Adrenal gland (tissue), 12 donors: ENCODE data around the gene NFE2L2. TPM values are rescaled to one million over a fixed set of nuclear protein-coding genes. Genes with fewer than 3 reads are reported as not detected.

Source experiments
- DNase-seq, 7 donors: peaks; one replicate each; pipeline ENCODE4 v3.0.0-alpha.2; 2019 to 2020
- H3K27ac ChIP-seq, 5 donors: fragments of 200-600 bp; sonication (generic) in 4 of 5; 1 replicate in 3 of 5; 2 replicates in 2 of 5; pipeline versions ENCODE4 v1.5.1 to v1.8.0; 2016 to 2020; ENCODE audit warnings: mild to moderate bottlenecking in 1 of 5
- H3K27me3 ChIP-seq: fragments of 200-600 bp; 2 replicates; pipeline ENCODE4 v1.8.0; 2021
- H3K36me3 ChIP-seq, 2 donors: fragments of 200-600 bp; replicated peaks in 1 of 2; 1 replicate in 1 of 2; 2 replicates in 1 of 2; pipeline versions ENCODE4 v1.5.1 to v1.8.0; 2018 to 2022
- H3K4me1 ChIP-seq, 2 donors: fragments of 200-600 bp; replicated peaks in 1 of 2; 1 replicate in 1 of 2; 2 replicates in 1 of 2; pipeline versions ENCODE4 v1.5.1 to v1.8.0; 2018 to 2021
- H3K4me3 ChIP-seq, 4 donors: fragments of 200-600 bp; sonication (generic) in 3 of 4; one replicate each; pipeline ENCODE4 v1.5.1; 2016 to 2018
- H3K9me3 ChIP-seq, 3 donors: fragments of 200-600 bp; sonication (generic) in 1 of 3; replicated peaks in 1 of 3; 1 replicate in 2 of 3; 2 replicates in 1 of 3; pipeline versions ENCODE4 v1.5.1 to v1.8.0; 2016 to 2021
- CTCF ChIP-seq, 6 experiments: fragments of 450-650 bp in 4 of 6; fragments of 200-600 bp in 2 of 6; sonication (generic) in 1 of 6; IDR thresholded peaks; 1 replicate in 5 of 6; 2 replicates in 1 of 6; pipeline versions ENCODE4 v1.5.1 to v1.8.0; 2016 to 2021; ENCODE audit warnings: antibody characterized with exemption in 6 of 6, mild to moderate bottlenecking in 2 of 6, moderate library complexity in 1 of 6
- POLR2A ChIP-seq, 2 donors: fragments of 450-650 bp; IDR thresholded peaks; one replicate each; pipeline ENCODE4 v1.6.1; 2017; ENCODE audit warnings: antibody characterized with exemption in 2 of 2, mild to moderate bottlenecking in 2 of 2, moderate library complexity in 1 of 2
- WGBS, 4 donors: extraction: QIAGEN DNeasy Blood & Tissue Kit in 2 of 4; methylation state at CpG; one replicate each; pipeline versions ENCODE4 v1.1.5 to v1.1.7; 2013 to 2017; 5-methylcytosine and 5-hydroxymethylcytosine counted together
- intact Hi-C, 2 donors: fragments of 100-400 bp; cut with DNase I; formaldehyde crosslinking; loops; one replicate each; pipeline versions ENCODE4 v1.14.1 to v1.15.0; 2022 to 2023
- microRNA-seq, 3 donors: library from miRNA; unstranded; fragments of <30 nt; microRNA quantifications; one replicate each; pipeline ENCODE4, GENCODE V29; 2017 to 2020
- polyA plus RNA-seq, 3 donors: library from polyadenylated mRNA; stranded (reverse); fragments of 200-250 nt in 2 of 3; fragments of 350-450 nt in 1 of 3; fragmentation: Illumina TruSeq in 1 of 3; extraction: RNeasy Lipid Tissue Mini Kit (QIAGEN cat#74804) in 1 of 3; gene quantifications; one replicate each; pipeline ENCODE4 v1.2.3, GENCODE V29; 2013 to 2014
- small RNA-seq, 2 donors: library from RNA; depleted of rRNA; stranded (forward); fragments of <200 nt; gene quantifications; one replicate each; pipeline ENCODE3, GENCODE V24; 2016
- total RNA-seq, 9 donors: library from RNA; depleted of rRNA in 4 of 9; stranded (reverse); fragments of >200 nt in 4 of 9; fragments of 120-200 nt in 1 of 9; fragmentation: NEBNext Ultra II Directional in 1 of 9; extraction: Animal tissue kit (Norgen Biotek cat#: 25700) in 1 of 9; gene quantifications; one replicate each; pipeline versions ENCODE4 v1.1.0 to v1.2.4, GENCODE V29; 2013 to 2023
- donor health status: healthy with polysubstance abuse.
- donor health status: Bipolar disorder and iron deficiency.
- donor health status: DM: yes; HTN: yes; CAD: no.
- donor health status: DM: no; HTN: no; CAD: no.
- donor health status: DM: no; HTN: no; CAD: no.
- donor health status: DM: yes; HTN: yes; CAD: no.

Gene NFE2L2
- total and polyA plus RNA-seq, 12 donors = 41.1 to 119 (median 80.4) TPM

- H3K9me3 ChIP-seq = no peaks in the 10 kb centered on the region
- H3K27ac ChIP-seq = no peak overlapping the region
- no peak overlapping the region for H3K4me3 ChIP-seq
- TF ChIP-seq POLR2A (IDR thresholded peaks at IDR 0.05) = no peak
- no peak for TF ChIP-seq CTCF (IDR thresholded peaks at IDR 0.05)
- no peak for DNase-seq
- H3K4me1 ChIP-seq = no peaks in the 10 kb centered on the region
- intact Hi-C loops = no loop called here
- no peaks in the 10 kb centered on the region for H3K27me3 ChIP-seq
- no peaks in the 10 kb centered on the region for H3K36me3 ChIP-seq
- WGBS, 4 donors = 32 to 74% (median 55%) methylated on average over 1 of the region's 1 CpG
Measured at GRCh38 chr2:177184606-177185005, 79.9 kb downstream of the NFE2L2 start.

- Histone ChIP-seq H3K27me3 (no peaks in the 10 kb centered on the region), H3K9me3 (no peaks in the 10 kb centered on the region), H3K27ac (no peak overlapping the region), H3K4me1 (no peaks in the 10 kb centered on the region), H3K36me3 (no peaks in the 10 kb centered on the region), H3K4me3 (no peak overlapping the region)
- no peak for DNase-seq
- intact Hi-C loops = no loop called here
- TF ChIP-seq POLR2A (IDR thresholded peaks at IDR 0.05) (no peak), CTCF (IDR thresholded peaks at IDR 0.05) (no peak)
Measured at GRCh38 chr2:177183860-177184259, 80.7 kb downstream of the NFE2L2 start.

Small RNAs within 50 kb of the gene (microRNA-seq; reads per million reads assigned to microRNA genes)
- gene MIR3128 = 0 reads per million in 3 donors
- 0 to 0.89 (median 0) reads per million in 3 donors for gene MIR6512

Small RNAs within 50 kb of the gene (small RNA-seq; reads per million reads assigned to genes)
- 0 reads per million in 2 donors for gene MIR3128
- gene MIR6512 = 0 reads per million in 2 donors
- gene RF00019 = 0 reads per million in 2 donors

Other genes with a start within 250 kb of the NFE2L2 start
- gene HNRNPA3, start 51.9 kb downstream of the NFE2L2 start, total RNA-seq = 100 to 1,000 TPM in 4 of 9 donors, 10 to 100 TPM in 5; 22.6 to 131 (median 47.4) TPM
- gene HNRNPA3, start 51.9 kb downstream of the NFE2L2 start, polyA plus RNA-seq = 100 to 1,000 TPM; 175 to 223 (median 212) TPM
- 10 to 100 TPM; 24.6 to 43.1 (median 34.7) TPM for gene AGPS, start 128.0 kb upstream of the NFE2L2 start, total RNA-seq
- gene AGPS, start 128.0 kb upstream of the NFE2L2 start, polyA plus RNA-seq = 10 to 100 TPM in 1 of 3 donors, 1 to 10 TPM in 2; 3.8 to 29.4 (median 6.1) TPM